Endodermal cell (in vitro differentiated cells): ENCODE measurements around the gene DPH2. TPM values are rescaled to one million over a fixed set of nuclear protein-coding genes. Genes with fewer than 3 reads are reported as not detected.

ENCODE experiments used
- DNase-seq: peaks from one replicate; pipeline ENCODE4 v3.0.0-alpha.2; 2017
- H3K27ac ChIP-seq: 2 replicates; pipeline ENCODE4 v1.5.1; 2013; ENCODE audit warnings: mild to moderate bottlenecking, low read depth, low read length, moderate library complexity
- H3K27me3 ChIP-seq: 2 replicates; pipeline ENCODE4 v1.6.1; 2013; ENCODE audit warnings: mild to moderate bottlenecking, low read length, moderate library complexity; ENCODE audit not compliant: insufficient read depth, control insufficient read depth, poor library complexity, severe bottlenecking
- H3K36me3 ChIP-seq: 2 replicates; pipeline ENCODE4 v1.7.0; 2013; ENCODE audit warnings: mild to moderate bottlenecking, low read length, moderate library complexity; ENCODE audit not compliant: control insufficient read depth, insufficient read depth
- H3K4me1 ChIP-seq: one replicate; pipeline ENCODE4 v1.7.0; 2013; ENCODE audit warnings: low read length; ENCODE audit not compliant: control insufficient read depth, insufficient read depth
- H3K4me3 ChIP-seq: 2 replicates; pipeline ENCODE4 v1.5.1; 2013; ENCODE audit warnings: mild to moderate bottlenecking, low read length, moderate library complexity
- H3K9ac ChIP-seq: 2 replicates; pipeline ENCODE4 v1.6.1; 2013; ENCODE audit warnings: mild to moderate bottlenecking, low read length, moderate library complexity; ENCODE audit not compliant: poor library complexity, severe bottlenecking; ENCODE audit errors: extremely low read depth
- H3K9me3 ChIP-seq: 2 replicates; pipeline ENCODE4 v1.6.1; 2013; ENCODE audit warnings: mild to moderate bottlenecking, low read length, moderate library complexity; ENCODE audit not compliant: control insufficient read depth
- H3K27ac Mint-ChIP-seq: 2 replicates; pipeline ENCODE4 v1.8.0; 2020; ENCODE audit warnings: mixed read lengths
- H3K27me3 Mint-ChIP-seq: 2 replicates; pipeline ENCODE4 v1.8.0; 2021; ENCODE audit warnings: mild to moderate bottlenecking, mixed read lengths; ENCODE audit not compliant: insufficient read depth
- H3K36me3 Mint-ChIP-seq: 2 replicates; pipeline ENCODE4 v1.8.0; 2020; ENCODE audit warnings: low read depth, mixed read lengths
- H3K4me1 Mint-ChIP-seq: 2 replicates; pipeline ENCODE4 v1.8.0; 2020; ENCODE audit warnings: mixed read lengths
- H3K4me3 Mint-ChIP-seq: 2 replicates; pipeline ENCODE4 v1.8.0; 2020; ENCODE audit warnings: mild to moderate bottlenecking, moderate library complexity, mixed read lengths
- H3K9me3 Mint-ChIP-seq: 2 replicates; pipeline ENCODE4 v1.8.0; 2020; ENCODE audit warnings: mild to moderate bottlenecking, mixed read lengths
- WGBS, 2 experiments: methylation state at CpG; one replicate each; pipeline versions ENCODE4 v1.1.5 to v1.1.7; 2013; ENCODE audit warnings: missing lambda C conversion rate in 2 of 2, mixed read lengths in 1 of 2; ENCODE audit not compliant: insufficient coverage in 1 of 2, insufficient read length in 1 of 2; 5-methylcytosine and 5-hydroxymethylcytosine counted together
- total RNA-seq, 2 donors: library from RNA; stranded (reverse); fragmentation: NEBNext Ultra II Directional in 1 of 2; extraction: Animal tissue kit (Norgen Biotek cat#: 25700) in 1 of 2; gene quantifications; 2 replicates in 1 of 2; 3 replicates in 1 of 2; pipeline ENCODE4 v1.2.1, GENCODE V29; 2021
- TF ChIP-seq, protein P1 (sequence below): fragments of 200-600 bp; sonication (generic); conservative IDR thresholded peaks from 2 replicates; pipeline ENCODE4 v1.5.0; 2021; ENCODE audit warnings: antibody characterized with exemption, mild to moderate bottlenecking

Gene DPH2
- total RNA-seq, 2 donors from 2014 or later = 28.5 to 31.3 TPM

GRCh38 chr1:43947061-43947873, 22.5 kb upstream of the DPH2 start:
- no peak for DNase-seq
- peak overlapping the region; percentile 98 for H3K9ac ChIP-seq
- H3K4me3 ChIP-seq = peak overlapping the region; percentile 95
- no peaks in the 10 kb centered on the region for H3K9me3 Mint-ChIP-seq
- peaks cover 3% of the 10 kb centered on the region for H3K36me3 Mint-ChIP-seq
- H3K27me3 ChIP-seq = no peaks in the 10 kb centered on the region
- H3K27ac ChIP-seq = peak overlapping the region; percentile 99
- no peaks in the 10 kb centered on the region for H3K9me3 ChIP-seq
- peaks cover 10% of the 10 kb centered on the region for H3K4me1 ChIP-seq
- H3K27ac Mint-ChIP-seq = peak overlapping the region; percentile 96
- peaks cover 5% of the 10 kb centered on the region for H3K27me3 Mint-ChIP-seq
- H3K4me3 Mint-ChIP-seq = peak overlapping the region; percentile 83
- 18 to 52% methylated on average over 2 to 27 of the region's 27 CpGs for WGBS, 2 experiments
- peaks cover 10% of the 10 kb centered on the region for H3K4me1 Mint-ChIP-seq
- TF ChIP-seq, protein P1, sequence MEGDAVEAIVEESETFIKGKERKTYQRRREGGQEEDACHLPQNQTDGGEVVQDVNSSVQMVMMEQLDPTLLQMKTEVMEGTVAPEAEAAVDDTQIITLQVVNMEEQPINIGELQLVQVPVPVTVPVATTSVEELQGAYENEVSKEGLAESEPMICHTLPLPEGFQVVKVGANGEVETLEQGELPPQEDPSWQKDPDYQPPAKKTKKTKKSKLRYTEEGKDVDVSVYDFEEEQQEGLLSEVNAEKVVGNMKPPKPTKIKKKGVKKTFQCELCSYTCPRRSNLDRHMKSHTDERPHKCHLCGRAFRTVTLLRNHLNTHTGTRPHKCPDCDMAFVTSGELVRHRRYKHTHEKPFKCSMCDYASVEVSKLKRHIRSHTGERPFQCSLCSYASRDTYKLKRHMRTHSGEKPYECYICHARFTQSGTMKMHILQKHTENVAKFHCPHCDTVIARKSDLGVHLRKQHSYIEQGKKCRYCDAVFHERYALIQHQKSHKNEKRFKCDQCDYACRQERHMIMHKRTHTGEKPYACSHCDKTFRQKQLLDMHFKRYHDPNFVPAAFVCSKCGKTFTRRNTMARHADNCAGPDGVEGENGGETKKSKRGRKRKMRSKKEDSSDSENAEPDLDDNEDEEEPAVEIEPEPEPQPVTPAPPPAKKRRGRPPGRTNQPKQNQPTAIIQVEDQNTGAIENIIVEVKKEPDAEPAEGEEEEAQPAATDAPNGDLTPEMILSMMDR = no peak
- H3K36me3 ChIP-seq = peaks cover 12% of the 10 kb centered on the region

DNA sequence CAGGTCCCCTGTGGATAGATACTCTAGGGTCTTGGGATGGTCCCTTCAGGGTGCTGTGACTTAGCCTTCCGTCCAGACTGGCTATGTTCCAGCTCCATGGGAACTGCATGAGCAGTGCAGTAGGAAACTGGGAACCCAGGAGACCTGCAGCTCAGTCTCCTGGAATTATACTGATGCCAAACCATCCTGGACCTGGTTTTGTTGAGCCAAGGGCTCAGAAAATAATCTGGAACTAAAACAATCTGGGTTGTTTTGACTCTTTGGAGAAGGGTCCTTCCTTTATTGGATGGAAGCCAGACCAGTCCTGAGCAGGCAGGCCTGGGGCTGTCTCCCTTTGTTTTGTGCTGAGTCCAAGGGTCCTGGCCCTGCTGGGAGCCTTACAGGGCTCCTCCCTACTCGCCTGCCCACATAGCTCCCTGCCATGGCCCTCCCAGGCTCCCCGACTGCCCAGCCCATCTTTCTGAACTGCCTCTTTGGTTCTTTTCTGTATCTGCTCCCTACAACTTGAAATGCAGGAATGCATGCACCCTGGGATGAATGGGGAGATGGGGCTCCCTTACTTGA, 21.9 kb upstream of the DPH2 start:
- H3K27me3 Mint-ChIP-seq = peaks cover 2% of the 10 kb centered on the region
- no peak overlapping the region for H3K9ac ChIP-seq

DNA sequence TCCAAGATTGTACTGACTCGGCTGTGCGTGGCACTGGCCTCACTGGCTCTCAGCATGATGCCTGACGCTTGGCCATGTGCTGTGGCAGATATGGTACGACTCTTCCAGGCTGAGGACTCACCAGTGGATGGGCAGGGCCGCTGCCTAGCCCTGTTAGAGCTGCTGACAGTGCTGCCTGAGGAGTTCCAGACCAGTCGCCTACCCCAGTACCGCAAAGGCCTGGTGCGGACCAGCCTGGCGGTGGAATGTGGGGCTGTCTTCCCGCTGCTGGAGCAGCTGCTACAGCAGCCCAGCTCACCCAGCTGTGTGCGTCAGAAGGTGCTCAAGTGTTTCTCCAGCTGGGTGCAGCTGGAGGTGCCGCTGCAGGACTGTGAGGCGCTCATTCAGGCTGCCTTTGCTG, 20.1 kb upstream of the DPH2 start:
- no peak for DNase-seq
- Mint-ChIP-seq H3K4me3 (no peak overlapping the region), H3K4me1 (peaks cover 13% of the 10 kb centered on the region), H3K36me3 (peaks cover 3% of the 10 kb centered on the region), H3K27ac (no peak overlapping the region), H3K9me3 (no peaks in the 10 kb centered on the region), H3K27me3 (no peaks in the 10 kb centered on the region)
- TF ChIP-seq, protein P1 = no peak
- Histone ChIP-seq H3K4me1 (peaks cover 10% of the 10 kb centered on the region), H3K36me3 (peaks cover 12% of the 10 kb centered on the region), H3K9ac (no peak overlapping the region), H3K4me3 (no peak overlapping the region), H3K27ac (no peak overlapping the region), H3K9me3 (no peaks in the 10 kb centered on the region), H3K27me3 (no peaks in the 10 kb centered on the region)
- 83 to 86% methylated on average over 7 to 13 of the region's 13 CpGs for WGBS, 2 experiments

More for the DNA sequence above, 21.9 kb upstream of the DPH2 start:
- peak overlapping the region; percentile 83 for H3K4me3 Mint-ChIP-seq
- no peaks in the 10 kb centered on the region for H3K27me3 ChIP-seq
- H3K4me1 ChIP-seq = peaks cover 10% of the 10 kb centered on the region
- no peaks in the 10 kb centered on the region for H3K9me3 ChIP-seq
- H3K9me3 Mint-ChIP-seq = no peaks in the 10 kb centered on the region
- 70 to 89% methylated on average over 3 of the region's 3 CpGs for WGBS, 2 experiments
- DNase-seq = no peak
- H3K36me3 Mint-ChIP-seq = peaks cover 3% of the 10 kb centered on the region
- H3K4me1 Mint-ChIP-seq = peaks cover 10% of the 10 kb centered on the region
- H3K27ac ChIP-seq = no peak overlapping the region
- no peak overlapping the region for H3K27ac Mint-ChIP-seq
- TF ChIP-seq, protein P1 = no peak
- H3K36me3 ChIP-seq = peaks cover 12% of the 10 kb centered on the region
- H3K4me3 ChIP-seq = peak overlapping the region; percentile 95
